Measurements from ENCODE around the gene VMA21. TPM values are rescaled to one million over a fixed set of nuclear protein-coding genes. Genes with fewer than 3 reads are reported as not detected.

The VMA21 gene
- total and polyA plus RNA-seq, 2 donors (not counting 1 experiment from before 2014, with no cell fraction given), result 31.7 to 39.3 TPM

DNA sequence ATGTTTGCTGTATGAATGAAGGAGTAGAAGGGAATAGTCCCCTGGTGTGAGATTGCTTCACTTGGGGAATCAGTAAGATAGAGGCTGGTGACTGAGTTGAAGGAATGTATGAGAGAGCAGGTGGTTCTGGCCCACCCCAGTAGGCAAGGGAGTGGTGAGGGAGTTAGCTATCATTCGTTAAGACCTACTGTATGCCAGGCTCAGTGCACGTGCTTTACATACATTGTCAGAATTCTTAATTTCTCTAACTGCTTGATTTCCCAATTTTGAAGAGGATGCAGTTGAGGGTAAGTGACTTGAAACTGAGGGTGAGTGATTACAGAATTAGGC is 700 bp downstream of the VMA21 start:
- no peaks in the 10 kb centered on the region for H3K9me3 ChIP-seq (ENCODE audit: control insufficient read depth, insufficient read depth, low read depth, low read length)
- H3K27ac ChIP-seq (ENCODE audit: insufficient read depth, low read length), result peak overlapping the region; percentile 85
- no peak for TF ChIP-seq EZH2 (IDR thresholded peaks at IDR 0.05; ENCODE audit: low read length, missing control alignments)
- TF ChIP-seq, protein P1, sequence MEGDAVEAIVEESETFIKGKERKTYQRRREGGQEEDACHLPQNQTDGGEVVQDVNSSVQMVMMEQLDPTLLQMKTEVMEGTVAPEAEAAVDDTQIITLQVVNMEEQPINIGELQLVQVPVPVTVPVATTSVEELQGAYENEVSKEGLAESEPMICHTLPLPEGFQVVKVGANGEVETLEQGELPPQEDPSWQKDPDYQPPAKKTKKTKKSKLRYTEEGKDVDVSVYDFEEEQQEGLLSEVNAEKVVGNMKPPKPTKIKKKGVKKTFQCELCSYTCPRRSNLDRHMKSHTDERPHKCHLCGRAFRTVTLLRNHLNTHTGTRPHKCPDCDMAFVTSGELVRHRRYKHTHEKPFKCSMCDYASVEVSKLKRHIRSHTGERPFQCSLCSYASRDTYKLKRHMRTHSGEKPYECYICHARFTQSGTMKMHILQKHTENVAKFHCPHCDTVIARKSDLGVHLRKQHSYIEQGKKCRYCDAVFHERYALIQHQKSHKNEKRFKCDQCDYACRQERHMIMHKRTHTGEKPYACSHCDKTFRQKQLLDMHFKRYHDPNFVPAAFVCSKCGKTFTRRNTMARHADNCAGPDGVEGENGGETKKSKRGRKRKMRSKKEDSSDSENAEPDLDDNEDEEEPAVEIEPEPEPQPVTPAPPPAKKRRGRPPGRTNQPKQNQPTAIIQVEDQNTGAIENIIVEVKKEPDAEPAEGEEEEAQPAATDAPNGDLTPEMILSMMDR (conservative IDR thresholded peaks at IDR 0.05 in 1 of 2, IDR thresholded peaks at IDR 0.05 in 1 of 2; ENCODE audit: low read depth in 1 of 2, low read length in 2 of 2), result no peak
- H2AFZ ChIP-seq (ENCODE audit: low read length), result no peak overlapping the region
- H3K27me3 ChIP-seq (ENCODE audit: control insufficient read depth, insufficient read depth, low read length), result no peaks in the 10 kb centered on the region
- H3K4me3 ChIP-seq (replicated peaks in 1 of 4; ENCODE audit: control extremely low read depth in 1 of 4, insufficient read depth in 1 of 4, low read depth in 3 of 4, low read length in 4 of 4), result peak overlapping the region; percentile 48 to 97 (median 80)
- peak; percentile 0 to 7 for DNase-seq (ENCODE audit: low read depth in 2 of 2)
- peak overlapping the region; percentile 34 for H3K4me2 ChIP-seq (ENCODE audit: extremely low read depth, insufficient read depth, low read length)
- no peaks in the 10 kb centered on the region for H4K20me1 ChIP-seq (ENCODE audit: control insufficient read depth, extremely low read depth, insufficient read depth, low read length)
- H3K79me2 ChIP-seq (ENCODE audit: control insufficient read depth, insufficient read depth, low read length), result peaks cover 54% of the 10 kb centered on the region
- peaks cover 3% of the 10 kb centered on the region for H3K4me1 ChIP-seq (ENCODE audit: control insufficient read depth, extremely low read depth, insufficient read depth, low read length)
- H3K9ac ChIP-seq (ENCODE audit: insufficient read depth, low read length), result no peak overlapping the region
- H3K36me3 ChIP-seq (ENCODE audit: control insufficient read depth, insufficient read depth, low read length), result no peaks in the 10 kb centered on the region

DNA sequence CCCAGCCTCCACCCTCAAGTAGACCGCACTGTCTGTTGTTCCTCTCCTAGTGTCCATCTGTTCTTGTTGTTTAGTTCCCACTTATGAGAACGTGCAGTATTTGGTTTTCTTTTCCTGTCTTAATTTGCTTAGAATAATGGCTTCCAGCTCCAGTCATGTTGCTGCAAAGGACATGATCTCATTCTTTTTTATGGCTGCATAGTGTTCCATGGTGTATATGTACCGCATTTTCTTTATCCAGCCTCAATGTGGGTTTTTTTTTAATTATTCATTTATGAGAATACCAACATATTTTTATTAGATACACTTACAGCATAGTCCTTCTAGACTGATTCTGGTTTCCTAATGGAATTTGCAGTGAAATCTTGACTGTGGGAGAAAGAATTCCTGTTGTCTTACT is 1.3 kb downstream of the VMA21 start:
- no peak for DNase-seq (ENCODE audit: low read depth in 2 of 2)
- H3K27ac ChIP-seq (ENCODE audit: insufficient read depth, low read length), result no peak overlapping the region

DNA sequence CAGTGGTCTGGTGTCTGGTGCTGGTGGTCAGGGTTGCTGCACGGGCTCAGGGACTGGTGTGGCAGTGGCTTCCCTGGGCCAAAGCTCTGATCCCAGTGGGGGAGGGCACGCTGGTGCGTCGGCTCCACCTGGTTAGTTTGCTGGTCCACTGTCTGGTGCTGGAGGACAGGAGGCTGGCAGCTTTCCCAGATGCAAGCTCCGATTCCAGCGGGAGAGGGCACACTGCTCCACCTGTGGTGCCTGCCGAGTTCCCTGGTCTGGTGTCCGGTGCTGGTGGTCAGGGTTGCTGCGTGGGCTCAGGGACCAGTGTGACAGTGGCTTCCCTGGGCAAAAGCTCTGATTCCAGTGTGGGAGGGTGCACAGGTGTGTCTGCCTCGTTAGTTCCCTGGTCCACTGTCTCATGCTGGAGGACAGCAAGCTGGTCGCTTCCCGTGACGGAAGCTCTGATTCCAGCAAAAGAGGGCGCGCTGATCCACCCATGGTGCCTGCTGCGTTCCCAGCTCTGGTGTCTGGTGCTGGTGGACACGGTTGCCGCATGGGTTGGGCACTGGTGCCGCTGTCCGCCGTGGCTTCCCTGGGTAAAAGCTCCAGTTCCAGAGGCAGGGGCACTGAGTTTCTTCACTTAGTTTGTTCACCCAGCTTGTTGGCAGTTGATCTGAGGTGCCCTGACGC is 5.8 kb downstream of the VMA21 start:
- TF ChIP-seq, protein P1 (conservative IDR thresholded peaks at IDR 0.05 in 1 of 2, IDR thresholded peaks at IDR 0.05 in 1 of 2; ENCODE audit: low read depth in 1 of 2, low read length in 2 of 2), result no peak
- no peak for TF ChIP-seq EZH2 (IDR thresholded peaks at IDR 0.05; ENCODE audit: low read length, missing control alignments)
- H2AFZ ChIP-seq (ENCODE audit: low read length), result no peak overlapping the region
- H3K79me2 ChIP-seq (ENCODE audit: control insufficient read depth, insufficient read depth, low read length), result peaks cover 56% of the 10 kb centered on the region
- no peaks in the 10 kb centered on the region for H3K27me3 ChIP-seq (ENCODE audit: control insufficient read depth, insufficient read depth, low read length)
- no peaks in the 10 kb centered on the region for H4K20me1 ChIP-seq (ENCODE audit: control insufficient read depth, extremely low read depth, insufficient read depth, low read length)
- no peak for DNase-seq (ENCODE audit: low read depth in 2 of 2)
- H3K4me3 ChIP-seq (replicated peaks in 1 of 4; ENCODE audit: control extremely low read depth in 1 of 4, insufficient read depth in 1 of 4, low read depth in 3 of 4, low read length in 4 of 4), result no peak overlapping the region
- H3K9ac ChIP-seq (ENCODE audit: insufficient read depth, low read length), result no peak overlapping the region
- H3K9me3 ChIP-seq (ENCODE audit: control insufficient read depth, insufficient read depth, low read depth, low read length), result no peaks in the 10 kb centered on the region
- H3K4me2 ChIP-seq (ENCODE audit: extremely low read depth, insufficient read depth, low read length), result no peak overlapping the region
- no peak overlapping the region for H3K27ac ChIP-seq (ENCODE audit: insufficient read depth, low read length)
- no peaks in the 10 kb centered on the region for H3K4me1 ChIP-seq (ENCODE audit: control insufficient read depth, extremely low read depth, insufficient read depth, low read length)
- no peaks in the 10 kb centered on the region for H3K36me3 ChIP-seq (ENCODE audit: control insufficient read depth, insufficient read depth, low read length)

More for the DNA sequence above, 1.3 kb downstream of the VMA21 start:
- Histone ChIP-seq H3K9me3 (ENCODE audit: control insufficient read depth, insufficient read depth, low read depth, low read length) (no peaks in the 10 kb centered on the region), H3K36me3 (ENCODE audit: control insufficient read depth, insufficient read depth, low read length) (no peaks in the 10 kb centered on the region), H3K79me2 (ENCODE audit: control insufficient read depth, insufficient read depth, low read length) (peaks cover 61% of the 10 kb centered on the region), H3K9ac (ENCODE audit: insufficient read depth, low read length) (no peak overlapping the region), H4K20me1 (ENCODE audit: control insufficient read depth, extremely low read depth, insufficient read depth, low read length) (no peaks in the 10 kb centered on the region), H3K4me3 (replicated peaks in 1 of 4; ENCODE audit: control extremely low read depth in 1 of 4, insufficient read depth in 1 of 4, low read depth in 3 of 4, low read length in 4 of 4) (peak overlapping the region in 2 of 4 experiments; percentile 84 to 97), H3K4me1 (ENCODE audit: control insufficient read depth, extremely low read depth, insufficient read depth, low read length) (peaks cover 3% of the 10 kb centered on the region), H3K4me2 (ENCODE audit: extremely low read depth, insufficient read depth, low read length) (no peak overlapping the region), H2AFZ (ENCODE audit: low read length) (no peak overlapping the region), H3K27me3 (ENCODE audit: control insufficient read depth, insufficient read depth, low read length) (no peaks in the 10 kb centered on the region)
- TF ChIP-seq, protein P1 (conservative IDR thresholded peaks at IDR 0.05 in 1 of 2, IDR thresholded peaks at IDR 0.05 in 1 of 2; ENCODE audit: low read depth in 1 of 2, low read length in 2 of 2), result no peak
- no peak for TF ChIP-seq EZH2 (IDR thresholded peaks at IDR 0.05; ENCODE audit: low read length, missing control alignments)

All from fibroblast of lung (primary cell).